ENCODE measurements around the gene C1orf115.

DNA sequence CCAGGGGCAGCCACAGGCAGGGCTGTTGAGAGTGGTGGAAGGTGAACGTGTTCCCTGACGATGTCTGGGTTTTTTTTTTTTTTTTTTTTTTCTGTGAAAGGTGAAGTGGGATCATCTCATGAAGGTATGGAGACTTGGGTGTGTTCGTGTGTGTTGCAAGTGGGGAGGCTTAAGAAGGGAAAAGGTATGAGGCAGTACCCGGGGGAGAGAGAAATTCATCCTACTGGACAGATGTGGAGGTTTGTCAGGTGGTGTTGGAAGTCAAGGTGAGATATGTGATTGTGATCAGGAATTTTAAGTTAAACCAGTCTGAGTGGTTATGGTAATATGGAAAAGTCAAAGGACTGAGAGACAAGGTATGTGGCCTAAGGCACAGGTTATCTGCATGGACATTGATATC, 5.3 kb downstream of the C1orf115 start:
- no peak for TF ChIP-seq CTCF (IDR thresholded peaks at IDR 0.05; ENCODE audit: low read depth, low read length, poor library complexity, severe bottlenecking)
- TF ChIP-seq EZH2phosphoT487 (IDR thresholded peaks at IDR 0.05; ENCODE audit: borderline replicate concordance, low read length): no peak
